Esophagus (tissue), 2 donors: ENCODE data around the gene KREMEN2. TPM values are rescaled to one million over a fixed set of nuclear protein-coding genes. Genes with fewer than 3 reads are reported as not detected.

Experiments
- H3K27ac ChIP-seq, 2 donors: one replicate each; pipeline ENCODE4 v1.5.1; 2013; ENCODE audit warnings: low read depth in 2 of 2, mild to moderate bottlenecking in 2 of 2, inconsistent platforms in 1 of 2, low read length in 1 of 2, moderate library complexity in 1 of 2
- H3K27me3 ChIP-seq, 2 donors: one replicate each; pipeline ENCODE4 v1.6.1; 2013; ENCODE audit warnings: low read length in 2 of 2, control low read depth in 1 of 2, mild to moderate bottlenecking in 1 of 2; ENCODE audit not compliant: insufficient read depth in 2 of 2, control insufficient read depth in 1 of 2
- H3K36me3 ChIP-seq, 2 donors: one replicate each; pipeline ENCODE4 v1.6.1; 2013; ENCODE audit warnings: low read length in 1 of 2; ENCODE audit not compliant: control insufficient read depth in 2 of 2, insufficient read depth in 2 of 2
- H3K4me1 ChIP-seq, 2 donors: one replicate each; pipeline ENCODE4 v1.6.1; 2013; ENCODE audit warnings: low read length in 1 of 2; ENCODE audit not compliant: control insufficient read depth in 2 of 2, insufficient read depth in 2 of 2
- H3K4me3 ChIP-seq, 2 donors: one replicate each; pipeline ENCODE4 v1.5.1; 2013; ENCODE audit warnings: low read length in 2 of 2, mild to moderate bottlenecking in 2 of 2, low read depth in 1 of 2, moderate library complexity in 1 of 2
- H3K9me3 ChIP-seq, 2 donors: one replicate each; pipeline ENCODE4 v1.6.1; 2013; ENCODE audit warnings: mild to moderate bottlenecking in 2 of 2, low read depth in 1 of 2, low read length in 1 of 2, moderate library complexity in 1 of 2; ENCODE audit not compliant: control insufficient read depth in 2 of 2, insufficient read depth in 1 of 2
- WGBS, 2 donors: extraction: QIAGEN DNeasy Blood & Tissue Kit; methylation state at CpG; one replicate each; pipeline ENCODE4 v1.1.7; 2013; 5-methylcytosine and 5-hydroxymethylcytosine counted together
- polyA plus RNA-seq, 2 donors: library from polyadenylated mRNA; stranded (reverse); fragments of 200-250 nt; gene quantifications; one replicate each; pipeline ENCODE4 v1.2.3, GENCODE V29; 2013
- donor health status: healthy with polysubstance abuse.
- donor health status: Bipolar disorder and iron deficiency.

KREMEN2 gene
- polyA plus RNA-seq, 2 donors: 1.6 to 1.8 TPM

DNA sequence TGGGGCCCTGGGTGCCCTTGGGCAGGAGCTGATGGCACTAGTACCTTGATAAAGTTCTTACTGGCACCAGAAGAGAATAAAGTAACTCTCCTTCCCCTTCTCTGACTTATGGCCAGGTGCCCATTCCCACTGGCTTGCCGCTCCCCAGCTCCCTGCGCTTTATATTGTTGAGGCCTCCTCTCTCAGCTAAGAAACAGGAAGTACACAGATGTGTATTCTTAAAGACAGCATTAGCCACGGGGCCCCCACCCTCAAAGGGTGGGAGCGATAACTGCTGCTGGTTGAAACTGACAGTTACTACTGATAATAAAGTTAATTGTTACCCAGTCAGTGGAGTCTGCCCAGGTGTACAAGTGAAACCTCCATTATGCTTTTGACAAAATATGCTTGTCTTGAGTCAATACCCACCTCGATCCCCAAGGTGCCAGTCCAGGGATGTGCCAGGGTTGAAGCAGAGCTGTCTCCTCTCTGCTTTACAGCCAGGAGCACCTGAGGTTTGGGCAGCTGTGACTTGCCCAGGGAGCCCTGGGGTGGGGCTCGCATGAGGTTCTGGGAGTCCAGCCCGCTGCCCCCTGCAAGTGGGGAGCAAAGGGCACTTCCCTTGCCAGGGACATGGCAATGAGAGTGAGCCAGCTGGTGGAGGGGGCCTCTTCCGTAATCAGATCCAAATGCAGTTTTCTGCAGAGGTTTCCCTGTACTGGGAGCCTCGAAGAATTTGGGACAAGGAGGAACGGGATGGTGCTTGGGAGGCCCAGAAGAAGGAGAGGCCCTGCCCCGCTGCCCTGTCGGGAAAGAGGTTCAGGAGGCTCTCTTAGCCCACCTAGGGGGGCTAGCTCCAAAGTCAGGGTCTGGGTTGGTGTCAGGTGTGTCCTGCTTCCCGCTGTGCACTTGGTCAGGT, 43.2 kb downstream of the KREMEN2 start:
- no peak overlapping the region for H3K4me3 ChIP-seq
- peaks cover 0 to 4% of the 10 kb centered on the region in 2 donors for H3K27me3 ChIP-seq
- H3K9me3 ChIP-seq: no peaks in the 10 kb centered on the region
- H3K27ac ChIP-seq: no peak overlapping the region
- H3K4me1 ChIP-seq: peaks cover 0 to 2% of the 10 kb centered on the region in 2 donors
- no peaks in the 10 kb centered on the region for H3K36me3 ChIP-seq
- 52 to 67% methylated on average over 13 of the region's 13 CpGs for WGBS, 2 donors

DNA sequence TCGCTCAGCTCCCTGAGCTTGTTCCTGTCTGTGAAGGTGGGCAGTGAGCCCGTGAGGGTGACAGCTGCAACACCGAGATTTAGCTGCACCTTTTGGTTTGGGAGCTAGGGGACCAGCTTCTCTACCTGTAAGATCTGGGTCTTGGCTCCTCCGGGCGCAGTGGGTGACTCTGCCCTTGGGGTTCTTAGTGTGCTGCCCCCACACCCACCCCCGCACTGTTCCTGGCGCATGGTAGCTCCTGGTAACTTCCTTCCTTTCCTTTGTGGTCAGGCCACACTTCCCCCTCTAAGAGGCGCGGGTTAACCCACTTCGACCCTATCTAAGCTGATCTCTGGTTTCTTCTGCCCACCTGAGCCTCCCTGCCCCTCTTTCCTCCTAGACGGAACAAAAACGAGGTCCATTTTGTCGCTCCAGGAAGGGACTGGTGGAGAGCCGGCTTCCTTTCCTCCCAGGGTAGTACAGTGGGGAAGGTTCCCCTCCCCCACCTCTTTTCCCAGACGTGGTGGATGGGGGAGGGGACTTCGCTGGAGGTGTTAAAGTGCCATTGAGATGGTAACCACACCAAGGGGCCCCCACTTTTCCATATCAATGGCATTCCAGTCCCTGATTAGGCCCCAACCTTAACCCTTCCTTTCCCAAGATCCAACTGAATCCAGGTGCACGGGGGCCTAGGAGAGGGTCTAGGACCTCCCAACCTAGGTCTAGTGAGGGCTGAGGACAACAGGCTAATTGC, 44.0 kb downstream of the KREMEN2 start:
- Histone ChIP-seq H3K4me3 (no peak overlapping the region), H3K36me3 (no peaks in the 10 kb centered on the region), H3K4me1 (peaks cover 0 to 2% of the 10 kb centered on the region in 2 donors), H3K9me3 (no peaks in the 10 kb centered on the region), H3K27ac (no peak overlapping the region), H3K27me3 (peaks cover 0 to 4% of the 10 kb centered on the region in 2 donors)
- WGBS, 2 donors: 34 to 47% methylated on average over 17 of the region's 17 CpGs

DNA sequence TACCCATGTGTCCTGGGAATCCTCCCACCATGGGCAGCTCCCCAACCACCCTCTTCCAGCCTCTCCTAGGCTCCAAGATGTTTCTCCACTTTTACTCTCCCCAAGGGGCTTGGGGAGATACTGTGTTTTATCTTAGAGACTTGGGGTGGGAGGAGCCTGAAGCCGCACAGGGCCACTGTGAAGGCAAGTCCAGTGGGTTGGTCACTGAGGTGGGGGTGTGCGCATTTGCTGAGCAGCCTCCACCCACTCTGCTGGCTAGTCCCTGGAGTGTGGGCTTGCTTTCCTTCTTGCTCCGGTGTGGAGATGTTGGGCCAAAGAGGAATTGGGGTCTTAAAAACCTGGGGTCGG, 44.6 kb downstream of the KREMEN2 start:
- WGBS, 2 donors: 70 to 75% methylated on average over 4 of the region's 4 CpGs
- Histone ChIP-seq H3K4me3 (no peak overlapping the region), H3K27ac (no peak overlapping the region), H3K27me3 (peaks cover 0 to 4% of the 10 kb centered on the region in 2 donors), H3K9me3 (no peaks in the 10 kb centered on the region), H3K4me1 (peaks cover 0 to 2% of the 10 kb centered on the region in 2 donors), H3K36me3 (no peaks in the 10 kb centered on the region)

DNA sequence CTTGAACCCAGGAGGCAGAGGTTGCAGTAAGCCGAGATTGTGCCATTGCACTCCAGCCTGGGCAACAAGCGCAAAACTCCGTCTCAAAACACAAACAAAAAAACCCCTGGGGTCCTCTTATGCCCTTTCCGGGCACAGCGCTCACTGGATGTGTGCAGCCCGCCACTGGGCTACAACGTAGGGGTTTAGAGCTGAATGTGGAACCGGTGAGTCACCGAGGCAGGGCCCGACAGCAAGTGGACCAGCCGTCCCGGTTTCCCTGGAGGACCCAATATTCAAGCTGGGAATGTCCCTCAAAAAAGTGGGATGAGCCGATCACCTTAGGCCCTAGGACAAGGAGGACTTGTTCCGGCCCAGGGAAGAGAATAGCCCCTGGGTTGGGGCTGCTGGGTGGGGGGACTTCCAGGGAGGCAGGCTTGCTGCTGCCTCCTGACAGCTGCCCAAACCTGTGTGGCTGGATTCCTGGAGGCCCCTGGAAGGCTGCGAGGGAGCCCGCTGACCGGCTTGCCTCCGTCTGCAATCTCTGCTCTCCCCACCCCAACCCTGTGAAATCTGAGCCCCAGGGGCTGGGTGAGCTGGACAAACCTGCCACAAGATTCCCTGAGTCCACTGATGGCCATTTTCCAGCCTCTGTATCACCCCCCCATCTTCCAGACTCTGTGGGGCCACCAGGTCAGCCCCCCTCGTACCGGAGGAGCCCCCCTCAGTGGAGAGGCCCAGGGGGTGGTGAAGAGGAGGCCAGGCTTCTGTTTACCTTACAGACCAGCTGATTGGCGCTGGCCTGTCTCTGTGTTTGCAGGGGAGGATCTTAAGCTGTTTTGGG, 45.7 kb downstream of the KREMEN2 start:
- H3K4me3 ChIP-seq: no peak overlapping the region
- H3K4me1 ChIP-seq: peaks cover 0 to 2% of the 10 kb centered on the region in 2 donors
- 37 to 42% methylated on average over 21 of the region's 21 CpGs for WGBS, 2 donors
- no peaks in the 10 kb centered on the region for H3K36me3 ChIP-seq
- no peak overlapping the region for H3K27ac ChIP-seq
- H3K9me3 ChIP-seq: no peaks in the 10 kb centered on the region
- peaks cover 0 to 4% of the 10 kb centered on the region in 2 donors for H3K27me3 ChIP-seq

DNA sequence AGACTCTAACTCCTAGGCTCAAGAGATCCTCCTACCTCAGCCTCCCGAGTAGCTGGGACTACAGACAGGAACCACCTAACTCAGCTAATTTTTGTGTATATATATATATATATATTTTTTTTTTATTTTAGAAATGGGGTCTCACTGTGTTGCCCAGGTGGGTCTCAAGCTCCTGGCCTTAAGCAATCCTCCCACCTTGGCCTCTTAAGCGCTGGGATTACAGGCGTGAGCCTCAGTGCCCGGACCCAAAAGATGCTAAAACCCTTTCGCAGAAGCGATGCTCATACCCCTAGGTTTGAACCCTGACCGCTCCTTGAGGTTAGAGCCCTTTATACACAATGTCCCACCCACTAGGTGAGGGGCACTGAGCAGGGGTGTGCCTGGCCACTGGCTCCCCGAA, 46.4 kb downstream of the KREMEN2 start:
- H3K27me3 ChIP-seq: peaks cover 0 to 4% of the 10 kb centered on the region in 2 donors
- H3K9me3 ChIP-seq: no peaks in the 10 kb centered on the region
- no peak overlapping the region for H3K27ac ChIP-seq
- WGBS, 2 donors: 88 to 94% methylated on average over 8 of the region's 8 CpGs
- no peaks in the 10 kb centered on the region for H3K4me1 ChIP-seq
- no peaks in the 10 kb centered on the region for H3K36me3 ChIP-seq
- no peak overlapping the region for H3K4me3 ChIP-seq

DNA sequence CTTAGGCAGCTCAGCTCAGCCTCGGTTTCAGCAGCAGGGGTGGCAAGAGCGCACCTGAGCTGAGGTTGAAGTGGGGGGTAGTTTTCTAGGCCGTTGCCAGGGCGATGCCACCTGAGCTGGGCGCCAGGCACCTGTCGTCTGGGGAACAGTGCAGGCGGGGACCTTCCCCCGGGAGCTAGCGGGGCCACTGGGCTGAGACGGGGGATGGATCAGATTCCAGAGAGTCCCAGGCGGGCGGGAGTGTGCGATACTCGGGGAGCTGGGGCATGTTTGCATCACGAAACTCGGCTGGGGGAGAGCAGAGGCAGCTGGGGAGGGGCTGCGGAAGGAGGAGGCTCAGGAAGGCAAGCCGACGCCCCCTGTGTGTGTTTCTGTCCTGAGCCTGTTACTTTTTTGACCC, 48.2 kb downstream of the KREMEN2 start:
- H3K9me3 ChIP-seq: no peaks in the 10 kb centered on the region
- H3K4me3 ChIP-seq: no peak overlapping the region
- no peaks in the 10 kb centered on the region for H3K36me3 ChIP-seq
- no peaks in the 10 kb centered on the region for H3K4me1 ChIP-seq
- no peak overlapping the region for H3K27ac ChIP-seq
- H3K27me3 ChIP-seq: peaks cover 0 to 4% of the 10 kb centered on the region in 2 donors
- WGBS, 2 donors: 13 to 19% methylated on average over 18 to 19 of the region's 19 CpGs

DNA sequence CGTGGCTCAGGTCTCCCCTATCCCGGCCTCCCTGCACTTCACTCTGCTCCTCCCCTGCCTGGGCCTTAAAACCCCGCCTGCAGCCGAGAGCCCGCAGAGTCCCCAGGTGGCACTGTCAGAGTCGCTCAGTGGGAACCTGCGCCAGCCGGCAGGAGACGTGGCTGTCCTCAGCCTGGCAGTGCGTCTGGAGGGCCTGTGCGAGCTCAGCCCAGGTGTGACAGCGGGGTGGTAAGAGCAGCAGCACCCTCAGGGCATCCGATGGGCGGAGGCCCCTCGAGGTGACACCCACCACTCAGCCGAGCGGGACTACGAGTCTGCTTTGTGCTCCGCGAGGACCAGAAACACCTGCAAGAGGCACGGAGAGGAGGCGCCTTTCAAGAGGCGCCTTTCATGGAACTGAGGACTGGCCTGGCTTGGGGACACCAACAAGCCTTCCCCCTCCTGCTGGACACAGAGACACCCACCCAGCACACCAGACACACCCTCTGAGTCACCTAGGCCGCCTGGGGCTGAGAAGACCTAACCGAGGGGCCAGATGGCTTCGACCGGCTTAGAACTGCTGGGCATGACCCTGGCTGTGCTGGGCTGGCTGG, 48.8 kb downstream of the KREMEN2 start, which contains the start of gene CLDN9:
CLDN9 (plus strand) TSS at position 96 of the 593 bp plus-strand sequence; CDS start at position 536, 440 bp downstream.
- Histone ChIP-seq H3K4me3 (no peak within 1 kb of the TSS), H3K27me3 (peaks cover 0 to 4% of the 10 kb centered on the region in 2 donors), H3K9me3 (no peaks in the 10 kb centered on the region), H3K27ac (no peak within 1 kb of the TSS), H3K4me1 (no peaks in the 10 kb centered on the region), H3K36me3 (no peaks in the 10 kb centered on the region)
- WGBS, 2 donors: 33 to 37% methylated on average over 27 of the region's 27 CpGs

DNA sequence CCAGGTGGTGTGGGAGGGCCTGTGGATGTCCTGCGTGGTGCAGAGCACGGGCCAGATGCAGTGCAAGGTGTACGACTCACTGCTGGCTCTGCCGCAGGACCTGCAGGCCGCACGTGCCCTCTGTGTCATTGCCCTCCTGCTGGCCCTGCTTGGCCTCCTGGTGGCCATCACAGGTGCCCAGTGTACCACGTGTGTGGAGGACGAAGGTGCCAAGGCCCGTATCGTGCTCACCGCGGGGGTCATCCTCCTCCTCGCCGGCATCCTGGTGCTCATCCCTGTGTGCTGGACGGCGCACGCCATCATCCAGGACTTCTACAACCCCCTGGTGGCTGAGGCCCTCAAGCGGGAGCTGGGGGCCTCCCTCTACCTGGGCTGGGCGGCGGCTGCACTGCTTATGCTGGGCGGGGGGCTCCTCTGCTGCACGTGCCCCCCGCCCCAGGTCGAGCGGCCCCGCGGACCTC, 49.4 kb downstream of the KREMEN2 start:
- no peak overlapping the region for H3K27ac ChIP-seq
- peaks cover 0 to 3% of the 10 kb centered on the region in 2 donors for H3K4me1 ChIP-seq
- H3K36me3 ChIP-seq: no peaks in the 10 kb centered on the region
- 61 to 67% methylated on average over 27 of the region's 27 CpGs for WGBS, 2 donors
- no peaks in the 10 kb centered on the region for H3K9me3 ChIP-seq
- peaks cover 0 to 4% of the 10 kb centered on the region in 2 donors for H3K27me3 ChIP-seq
- H3K4me3 ChIP-seq: no peak overlapping the region
